Spleen (tissue), 11 donors: ENCODE data around the gene FSIP1. TPM values are rescaled to one million over a fixed set of nuclear protein-coding genes. Genes with fewer than 3 reads are reported as not detected.

Source experiments
- DNase-seq: peaks from one replicate; pipeline ENCODE4 v3.0.0-alpha.2; 2020
- H3K27ac ChIP-seq, 8 donors: fragments of 200-600 bp; sonication (generic) in 7 of 8; 1 replicate in 4 of 8; 2 replicates in 4 of 8; pipeline versions ENCODE4 v1.5.0 to v1.8.0; 2016 to 2021; ENCODE audit warnings: inconsistent platforms in 4 of 8, mild to moderate bottlenecking in 4 of 8, moderate library complexity in 1 of 8
- H3K27me3 ChIP-seq, 7 donors: fragments of 200-600 bp; sonication (generic) in 6 of 7; replicated peaks in 1 of 7; 1 replicate in 4 of 7; 2 replicates in 3 of 7; pipeline versions ENCODE4 v1.5.0 to v1.8.0; 2016 to 2021; ENCODE audit warnings: inconsistent platforms in 3 of 7, mild to moderate bottlenecking in 1 of 7
- H3K36me3 ChIP-seq, 6 donors: fragments of 200-600 bp; sonication (generic) in 5 of 6; 1 replicate in 4 of 6; 2 replicates in 2 of 6; pipeline versions ENCODE4 v1.5.0 to v1.8.0; 2016 to 2021; ENCODE audit warnings: inconsistent platforms in 2 of 6
- H3K4me1 ChIP-seq, 6 donors: fragments of 200-600 bp; sonication (generic) in 5 of 6; 1 replicate in 3 of 6; 2 replicates in 3 of 6; pipeline versions ENCODE4 v1.5.0 to v1.8.0; 2016 to 2021; ENCODE audit warnings: inconsistent platforms in 3 of 6
- H3K4me3 ChIP-seq, 8 donors: fragments of 200-600 bp; sonication (generic) in 7 of 8; 1 replicate in 4 of 8; 2 replicates in 4 of 8; pipeline versions ENCODE4 v1.5.0 to v1.8.0; 2016 to 2021; ENCODE audit warnings: inconsistent platforms in 4 of 8, mild to moderate bottlenecking in 4 of 8, moderate library complexity in 2 of 8
- H3K9me3 ChIP-seq, 8 donors: fragments of 200-600 bp; sonication (generic) in 7 of 8; 1 replicate in 4 of 8; 2 replicates in 4 of 8; pipeline versions ENCODE4 v1.5.0 to v1.8.0; 2016 to 2021; ENCODE audit warnings: inconsistent platforms in 4 of 8
- CTCF ChIP-seq, 11 experiments: fragments of 200-600 bp in 7 of 11; fragments of 450-650 bp in 4 of 11; sonication (generic) in 4 of 11; IDR thresholded peaks in 8 of 11; conservative IDR thresholded peaks in 3 of 11; 1 replicate in 7 of 11; 2 replicates in 4 of 11; pipeline versions ENCODE4 v1.4.0 to v1.8.0; 2016 to 2021; ENCODE audit warnings: antibody characterized with exemption in 11 of 11, inconsistent platforms in 4 of 11, mild to moderate bottlenecking in 1 of 11
- POLR2A ChIP-seq, 3 donors: fragments of 450-650 bp; IDR thresholded peaks; one replicate each; pipeline ENCODE4 v1.5.1; 2017; ENCODE audit warnings: antibody characterized with exemption in 3 of 3, mild to moderate bottlenecking in 1 of 3
- POLR2AphosphoS5 ChIP-seq, 3 donors: sonication (generic); formaldehyde crosslinking; IDR thresholded peaks; one replicate each; pipeline ENCODE4 v1.5.1; 2017; ENCODE audit warnings: antibody characterized with exemption in 3 of 3
- WGBS, 5 donors: extraction: QIAGEN DNeasy Blood & Tissue Kit in 3 of 5; methylation state at CpG; one replicate each; pipeline versions ENCODE4 v1.1.5 to v1.1.7; 2013 to 2018; 5-methylcytosine and 5-hydroxymethylcytosine counted together
- intact Hi-C: fragments of 100-400 bp; cut with DNase I; formaldehyde crosslinking; loops from one replicate; pipeline ENCODE4 v1.15.0; 2023; ENCODE audit warnings: low total_unique reads
- polyA plus RNA-seq, 3 donors: library from polyadenylated mRNA; stranded (reverse); fragments of 200-250 nt; gene quantifications; one replicate each; pipeline ENCODE4 v1.2.1, GENCODE V29; 2013
- total RNA-seq, 7 donors: library from RNA; depleted of rRNA in 3 of 7; stranded (reverse); fragments of >200 nt in 3 of 7; fragmentation: NEBNext Ultra II Directional in 4 of 7; extraction: Animal tissue kit (Norgen Biotek cat#: 25700) in 4 of 7; gene quantifications; one replicate each; pipeline versions ENCODE4 v1.1.0 to v1.2.1, GENCODE V29; 2016 to 2021
- donor health status: healthy with polysubstance abuse.
- donor health status: DM: no; HTN: no; CAD: no; lungs with moderate emphysema.
- donor health status: DM: no; HTN: no; CAD: no.
- donor health status: Bipolar disorder and iron deficiency.
- donor health status: healthy.
- donor health status: DM: no; HTN: no; CAD: no.
- donor health status: DM: yes; HTN: yes; CAD: no.

Gene FSIP1
- total and polyA plus RNA-seq, 10 donors = 0.09 to 2.3 (median 0.45) TPM

- Histone ChIP-seq H3K4me3 (no peak overlapping the region), H3K27me3 (no peaks in the 10 kb centered on the region), H3K4me1 (no peaks in the 10 kb centered on the region), H3K36me3 (no peaks in the 10 kb centered on the region), H3K9me3 (no peaks in the 10 kb centered on the region), H3K27ac (no peak overlapping the region)
- DNase-seq = no peak
- intact Hi-C loops = loop anchor here (10.0 kb wide), 1 partner anchor 167 kb away; the partner anchor contains the start of gene THBS1
- TF ChIP-seq CTCF (IDR thresholded peaks at IDR 0.05 in 8 of 11, conservative IDR thresholded peaks at IDR 0.05 in 3 of 11) (no peak), POLR2AphosphoS5 (IDR thresholded peaks at IDR 0.05) (no peak), POLR2A (IDR thresholded peaks at IDR 0.05) (no peak)
These were observed 30.4 kb downstream of the FSIP1 start for GRCh38 chr15:39752246-39752645.

- DNase-seq = no peak
- Histone ChIP-seq H3K27ac (no peak overlapping the region), H3K4me3 (no peak overlapping the region), H3K4me1 (no peaks in the 10 kb centered on the region), H3K9me3 (no peaks in the 10 kb centered on the region), H3K36me3 (no peaks in the 10 kb centered on the region), H3K27me3 (no peaks in the 10 kb centered on the region)
- no peak for TF ChIP-seq CTCF (IDR thresholded peaks at IDR 0.05 in 8 of 11, conservative IDR thresholded peaks at IDR 0.05 in 3 of 11)
- TF ChIP-seq POLR2A (IDR thresholded peaks at IDR 0.05) = no peak
- no peak for TF ChIP-seq POLR2AphosphoS5 (IDR thresholded peaks at IDR 0.05)
- WGBS, 5 donors = 59 to 88% (median 77%) methylated on average over 2 of the region's 2 CpGs
- intact Hi-C loops = no loop called here
These were observed 34.4 kb downstream of the FSIP1 start for GRCh38 chr15:39748276-39748675.

GRCh38 chr15:39747326-39747725, 35.3 kb downstream of the FSIP1 start:
- H3K4me1 ChIP-seq = no peaks in the 10 kb centered on the region
- no peaks in the 10 kb centered on the region for H3K36me3 ChIP-seq
- no peaks in the 10 kb centered on the region for H3K9me3 ChIP-seq
- no peaks in the 10 kb centered on the region for H3K27me3 ChIP-seq
- DNase-seq = no peak
- no peak for TF ChIP-seq CTCF (IDR thresholded peaks at IDR 0.05 in 8 of 11, conservative IDR thresholded peaks at IDR 0.05 in 3 of 11)
- no peak for TF ChIP-seq POLR2AphosphoS5 (IDR thresholded peaks at IDR 0.05)
- no peak for TF ChIP-seq POLR2A (IDR thresholded peaks at IDR 0.05)
- no peak overlapping the region for H3K27ac ChIP-seq
- H3K4me3 ChIP-seq = no peak overlapping the region
- intact Hi-C loops = no loop called here

- H3K4me3 ChIP-seq = no peak overlapping the region
- H3K9me3 ChIP-seq = no peaks in the 10 kb centered on the region
- WGBS, 5 donors = 48 to 83% (median 59%) methylated on average over 1 of the region's 1 CpG
- no peak for DNase-seq
- no peaks in the 10 kb centered on the region for H3K27me3 ChIP-seq
- TF ChIP-seq POLR2A (IDR thresholded peaks at IDR 0.05) (no peak), CTCF (IDR thresholded peaks at IDR 0.05 in 8 of 11, conservative IDR thresholded peaks at IDR 0.05 in 3 of 11) (no peak), POLR2AphosphoS5 (IDR thresholded peaks at IDR 0.05) (no peak)
- H3K36me3 ChIP-seq = no peaks in the 10 kb centered on the region
- intact Hi-C loops = no loop called here
- no peak overlapping the region for H3K27ac ChIP-seq
- H3K4me1 ChIP-seq = no peaks in the 10 kb centered on the region
These were observed 35.8 kb downstream of the FSIP1 start for GRCh38 chr15:39746714-39747276.
